HEK293 (cell line): Measurements from ENCODE around the gene SEZ6L.

Experiments used
- EGR2 ChIP-seq: fragments of 450-650 bp; formaldehyde crosslinking; IDR thresholded peaks from 2 replicates; pipeline ENCODE4 v1.5.1; 2016; ENCODE audit warnings: low read depth, missing biosample characterization, missing genetic modification characterization
- ELK4 ChIP-seq: IDR thresholded peaks from 2 replicates; pipeline ENCODE4 v1.6.1; 2011; ENCODE audit warnings: mild to moderate bottlenecking, low read depth, low read length, borderline replicate concordance
- GLI4 ChIP-seq: fragments of 450-650 bp; formaldehyde crosslinking; IDR thresholded peaks from 2 replicates; pipeline ENCODE4 v1.5.1; 2016; ENCODE audit warnings: missing biosample characterization, missing genetic modification characterization
- HOXC10 ChIP-seq: sonication (generic); formaldehyde crosslinking; IDR thresholded peaks from 2 replicates; pipeline ENCODE4 v1.8.1; 2023; ENCODE audit warnings: mild to moderate bottlenecking, missing genetic modification reagents
- HOXD13 ChIP-seq: sonication (generic); formaldehyde crosslinking; IDR thresholded peaks from 2 replicates; pipeline ENCODE4 v1.8.0; 2022; ENCODE audit warnings: missing genetic modification reagents, borderline replicate concordance
- IKZF3 ChIP-seq: fragments of 450-650 bp; IDR thresholded peaks from 2 replicates; pipeline ENCODE4 v1.5.0; 2018; ENCODE audit warnings: missing biosample characterization, mild to moderate bottlenecking, missing genetic modification characterization, moderate library complexity
- KLF1 ChIP-seq: fragments of 450-650 bp; formaldehyde crosslinking; IDR thresholded peaks from 2 replicates; pipeline ENCODE4 v1.5.1; 2016; ENCODE audit warnings: missing biosample characterization, missing genetic modification characterization
- OVOL3 ChIP-seq: fragments of 450-650 bp; formaldehyde crosslinking; IDR thresholded peaks from 2 replicates; pipeline ENCODE4 v1.5.1; 2016; ENCODE audit warnings: missing biosample characterization, missing genetic modification characterization
- PRDM1 ChIP-seq: fragments of 450-650 bp; formaldehyde crosslinking; IDR thresholded peaks from 2 replicates; pipeline ENCODE4; 2016; ENCODE audit warnings: missing biosample characterization, missing genetic modification characterization
- TCF7L2 ChIP-seq: IDR thresholded peaks from 2 replicates; pipeline ENCODE4 v1.6.1; 2011; ENCODE audit warnings: low read depth, mild to moderate bottlenecking, inconsistent platforms, low read length, moderate library complexity, borderline replicate concordance
- TRIM28 ChIP-seq: IDR thresholded peaks from 2 replicates; pipeline ENCODE4 v1.6.1; 2011; ENCODE audit warnings: low read length, control low read depth, borderline replicate concordance
- ZBTB1 ChIP-seq: fragments of 450-650 bp; formaldehyde crosslinking; IDR thresholded peaks from 2 replicates; pipeline ENCODE4 v1.5.1; 2016; ENCODE audit warnings: missing biosample characterization, missing genetic modification characterization
- ZBTB21 ChIP-seq: fragments of 450-650 bp; formaldehyde crosslinking; IDR thresholded peaks from 2 replicates; pipeline ENCODE4 v1.5.1; 2017; ENCODE audit warnings: missing biosample characterization, missing genetic modification characterization
- ZFP37 ChIP-seq: fragments of 450-650 bp; formaldehyde crosslinking; IDR thresholded peaks from 2 replicates; pipeline ENCODE4 v1.5.1; 2016; ENCODE audit warnings: missing biosample characterization, missing genetic modification characterization
- ZFP41 ChIP-seq: fragments of 450-650 bp; formaldehyde crosslinking; IDR thresholded peaks from 2 replicates; pipeline ENCODE4 v1.5.1; 2016; ENCODE audit warnings: missing biosample characterization, missing genetic modification characterization, borderline replicate concordance
- ZNF112 ChIP-seq: fragments of 450-650 bp; formaldehyde crosslinking; IDR thresholded peaks from 2 replicates; pipeline ENCODE4 v1.5.0; 2017; ENCODE audit warnings: missing biosample characterization, missing genetic modification characterization
- ZNF114 ChIP-seq: fragments of 450-650 bp; formaldehyde crosslinking; IDR thresholded peaks from 2 replicates; pipeline ENCODE4 v1.5.0; 2017; ENCODE audit warnings: missing biosample characterization, missing genetic modification characterization
- ZNF138 ChIP-seq: fragments of 450-650 bp; formaldehyde crosslinking; IDR thresholded peaks from 2 replicates; pipeline ENCODE4 v1.5.1; 2016; ENCODE audit warnings: missing biosample characterization, missing genetic modification characterization, borderline replicate concordance
- ZNF146 ChIP-seq: fragments of 450-650 bp; formaldehyde crosslinking; IDR thresholded peaks from 2 replicates; pipeline ENCODE4 v1.5.1; 2016; ENCODE audit warnings: missing biosample characterization, missing genetic modification characterization
- ZNF174 ChIP-seq: fragments of 450-650 bp; formaldehyde crosslinking; IDR thresholded peaks from 2 replicates; pipeline ENCODE4 v1.5.0; 2017; ENCODE audit warnings: missing biosample characterization, mild to moderate bottlenecking, missing genetic modification characterization
- ZNF202 ChIP-seq: fragments of 450-650 bp; formaldehyde crosslinking; IDR thresholded peaks from 2 replicates; pipeline ENCODE4 v1.5.1; 2016; ENCODE audit warnings: missing biosample characterization, missing genetic modification characterization, borderline replicate concordance
- ZNF221 ChIP-seq: fragments of 450-650 bp; formaldehyde crosslinking; IDR thresholded peaks from 2 replicates; pipeline ENCODE4 v1.5.1; 2017; ENCODE audit warnings: missing biosample characterization, missing genetic modification characterization, borderline replicate concordance
- ZNF223 ChIP-seq: fragments of 450-650 bp; formaldehyde crosslinking; IDR thresholded peaks from 2 replicates; pipeline ENCODE4 v1.5.1; 2016; ENCODE audit warnings: missing biosample characterization, missing genetic modification characterization
- ZNF391 ChIP-seq: fragments of 450-650 bp; formaldehyde crosslinking; IDR thresholded peaks from 2 replicates; pipeline ENCODE4 v1.5.1; 2016; ENCODE audit warnings: low read depth, missing biosample characterization, missing genetic modification characterization, borderline replicate concordance
- ZNF394 ChIP-seq: fragments of 450-650 bp; formaldehyde crosslinking; IDR thresholded peaks from 2 replicates; pipeline ENCODE4 v1.5.1; 2016; ENCODE audit warnings: missing biosample characterization, missing genetic modification characterization, mild to moderate bottlenecking, moderate library complexity, borderline replicate concordance
- ZNF621 ChIP-seq: fragments of 450-650 bp; formaldehyde crosslinking; IDR thresholded peaks from 2 replicates; pipeline ENCODE4 v1.5.1; 2017; ENCODE audit warnings: missing biosample characterization, missing genetic modification characterization
- ZNF701 ChIP-seq: fragments of 450-650 bp; formaldehyde crosslinking; IDR thresholded peaks from 2 replicates; pipeline ENCODE4 v1.5.1; 2016; ENCODE audit warnings: missing biosample characterization, missing genetic modification characterization
- ZNF747 ChIP-seq: fragments of 450-650 bp; formaldehyde crosslinking; IDR thresholded peaks from 2 replicates; pipeline ENCODE4 v1.5.1; 2016; ENCODE audit warnings: missing biosample characterization, missing genetic modification characterization
- ZNF76 ChIP-seq: fragments of 450-650 bp; formaldehyde crosslinking; IDR thresholded peaks from 2 replicates; pipeline ENCODE4; 2016; ENCODE audit warnings: low read depth, missing biosample characterization, missing genetic modification characterization, borderline replicate concordance
- ZNF791 ChIP-seq: fragments of 450-650 bp; formaldehyde crosslinking; IDR thresholded peaks from 2 replicates; pipeline ENCODE4 v1.5.1; 2016; ENCODE audit warnings: missing biosample characterization, missing genetic modification characterization
- TF ChIP-seq, protein P1 (sequence below): fragments of 450-650 bp; formaldehyde crosslinking; IDR thresholded peaks from 2 replicates; pipeline ENCODE4 v1.5.1; 2017; ENCODE audit warnings: missing biosample characterization, missing genetic modification characterization
- TF ChIP-seq, protein P2 (sequence below): fragments of 450-650 bp; formaldehyde crosslinking; IDR thresholded peaks from 2 replicates; pipeline ENCODE4 v1.5.1; 2016; ENCODE audit warnings: missing biosample characterization, missing genetic modification characterization
- TF ChIP-seq, protein P3 (sequence below): fragments of 450-650 bp; formaldehyde crosslinking; IDR thresholded peaks from 2 replicates; pipeline ENCODE4 v1.5.1; 2016; ENCODE audit warnings: missing biosample characterization, missing genetic modification characterization
- TF ChIP-seq, protein P4 (sequence below): fragments of 450-650 bp; formaldehyde crosslinking; IDR thresholded peaks from 2 replicates; pipeline ENCODE4 v1.5.1; 2017; ENCODE audit warnings: missing biosample characterization, missing genetic modification characterization
- TF ChIP-seq, protein P5 (sequence below): fragments of 450-650 bp; formaldehyde crosslinking; IDR thresholded peaks from 2 replicates; pipeline ENCODE4 v1.5.1; 2016; ENCODE audit warnings: missing biosample characterization, missing genetic modification characterization

The SEZ6L gene

DNA sequence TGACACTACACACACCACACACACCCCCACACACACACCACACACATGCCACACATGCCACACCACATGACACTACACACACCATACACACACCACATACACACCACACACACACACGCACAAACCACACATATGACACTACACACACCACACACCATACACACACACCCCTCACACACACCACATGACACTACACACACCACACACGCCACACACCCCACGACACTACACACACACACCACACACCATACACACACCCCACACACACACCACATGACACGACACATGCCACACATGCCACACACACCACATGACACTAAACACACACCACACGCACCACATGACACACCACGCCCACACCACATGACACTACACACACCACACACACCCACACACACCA is 158.0 kb downstream of the SEZ6L start (continued):
- TF ChIP-seq ZNF174 (no peak), HOXD13 (CRISPR knock-in tag) (no peak), ZNF146 (no peak), EGR2 (tag by site-specific recombination) (peak; percentile 49), KLF1 (tag by site-specific recombination) (no peak), ZNF114 (tag by site-specific recombination) (0 out of 2 replicates have a peak, but pooled peaks have one; percentile 30), ZNF701 (tag by site-specific recombination) (no peak), IKZF3 (no peak), PRDM1 (tag by site-specific recombination) (no peak), TRIM28 (no peak), ZNF391 (tag by site-specific recombination) (no peak), ZNF221 (tag by site-specific recombination) (no peak), ZNF76 (tag by site-specific recombination) (no peak), ZNF621 (tag by site-specific recombination) (0 out of 2 replicates have a peak, but pooled peaks have one; percentile 58), HOXC10 (no peak), ZFP37 (tag by site-specific recombination) (no peak), ZFP41 (tag by site-specific recombination) (no peak), ZNF791 (no peak), ZBTB21 (tag by site-specific recombination) (no peak), ZNF112 (tag by site-specific recombination) (0 out of 2 replicates have a peak, but pooled peaks have one; percentile 43), ELK4 (no peak), TCF7L2 (no peak), ZNF223 (no peak), ZNF394 (tag by site-specific recombination) (no peak), OVOL3 (tag by site-specific recombination) (no peak), ZBTB1 (tag by site-specific recombination) (no peak), ZNF202 (no peak), ZNF747 (no peak), GLI4 (tag by site-specific recombination) (no peak), ZNF138 (tag by site-specific recombination) (no peak)
- TF ChIP-seq, protein P1, sequence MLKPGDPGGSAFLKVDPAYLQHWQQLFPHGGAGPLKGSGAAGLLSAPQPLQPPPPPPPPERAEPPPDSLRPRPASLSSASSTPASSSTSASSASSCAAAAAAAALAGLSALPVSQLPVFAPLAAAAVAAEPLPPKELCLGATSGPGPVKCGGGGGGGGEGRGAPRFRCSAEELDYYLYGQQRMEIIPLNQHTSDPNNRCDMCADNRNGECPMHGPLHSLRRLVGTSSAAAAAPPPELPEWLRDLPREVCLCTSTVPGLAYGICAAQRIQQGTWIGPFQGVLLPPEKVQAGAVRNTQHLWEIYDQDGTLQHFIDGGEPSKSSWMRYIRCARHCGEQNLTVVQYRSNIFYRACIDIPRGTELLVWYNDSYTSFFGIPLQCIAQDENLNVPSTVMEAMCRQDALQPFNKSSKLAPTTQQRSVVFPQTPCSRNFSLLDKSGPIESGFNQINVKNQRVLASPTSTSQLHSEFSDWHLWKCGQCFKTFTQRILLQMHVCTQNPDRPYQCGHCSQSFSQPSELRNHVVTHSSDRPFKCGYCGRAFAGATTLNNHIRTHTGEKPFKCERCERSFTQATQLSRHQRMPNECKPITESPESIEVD (tag by site-specific recombination) = no peak
- TF ChIP-seq, protein P2, sequence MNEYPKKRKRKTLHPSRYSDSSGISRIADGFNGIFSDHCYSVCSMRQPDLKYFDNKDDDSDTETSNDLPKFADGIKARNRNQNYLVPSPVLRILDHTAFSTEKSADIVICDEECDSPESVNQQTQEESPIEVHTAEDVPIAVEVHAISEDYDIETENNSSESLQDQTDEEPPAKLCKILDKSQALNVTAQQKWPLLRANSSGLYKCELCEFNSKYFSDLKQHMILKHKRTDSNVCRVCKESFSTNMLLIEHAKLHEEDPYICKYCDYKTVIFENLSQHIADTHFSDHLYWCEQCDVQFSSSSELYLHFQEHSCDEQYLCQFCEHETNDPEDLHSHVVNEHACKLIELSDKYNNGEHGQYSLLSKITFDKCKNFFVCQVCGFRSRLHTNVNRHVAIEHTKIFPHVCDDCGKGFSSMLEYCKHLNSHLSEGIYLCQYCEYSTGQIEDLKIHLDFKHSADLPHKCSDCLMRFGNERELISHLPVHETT (tag by site-specific recombination) = no peak
- TF ChIP-seq, protein P3, sequence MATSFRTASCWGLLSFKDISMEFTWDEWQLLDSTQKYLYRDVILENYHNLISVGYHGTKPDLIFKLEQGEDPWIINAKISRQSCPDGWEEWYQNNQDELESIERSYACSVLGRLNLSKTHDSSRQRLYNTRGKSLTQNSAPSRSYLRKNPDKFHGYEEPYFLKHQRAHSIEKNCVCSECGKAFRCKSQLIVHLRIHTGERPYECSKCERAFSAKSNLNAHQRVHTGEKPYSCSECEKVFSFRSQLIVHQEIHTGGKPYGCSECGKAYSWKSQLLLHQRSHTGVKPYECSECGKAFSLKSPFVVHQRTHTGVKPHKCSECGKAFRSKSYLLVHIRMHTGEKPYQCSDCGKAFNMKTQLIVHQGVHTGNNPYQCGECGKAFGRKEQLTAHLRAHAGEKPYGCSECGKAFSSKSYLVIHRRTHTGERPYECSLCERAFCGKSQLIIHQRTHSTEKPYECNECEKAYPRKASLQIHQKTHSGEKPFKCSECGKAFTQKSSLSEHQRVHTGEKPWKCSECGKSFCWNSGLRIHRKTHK (tag by site-specific recombination) = no peak
- TF ChIP-seq, protein P4, sequence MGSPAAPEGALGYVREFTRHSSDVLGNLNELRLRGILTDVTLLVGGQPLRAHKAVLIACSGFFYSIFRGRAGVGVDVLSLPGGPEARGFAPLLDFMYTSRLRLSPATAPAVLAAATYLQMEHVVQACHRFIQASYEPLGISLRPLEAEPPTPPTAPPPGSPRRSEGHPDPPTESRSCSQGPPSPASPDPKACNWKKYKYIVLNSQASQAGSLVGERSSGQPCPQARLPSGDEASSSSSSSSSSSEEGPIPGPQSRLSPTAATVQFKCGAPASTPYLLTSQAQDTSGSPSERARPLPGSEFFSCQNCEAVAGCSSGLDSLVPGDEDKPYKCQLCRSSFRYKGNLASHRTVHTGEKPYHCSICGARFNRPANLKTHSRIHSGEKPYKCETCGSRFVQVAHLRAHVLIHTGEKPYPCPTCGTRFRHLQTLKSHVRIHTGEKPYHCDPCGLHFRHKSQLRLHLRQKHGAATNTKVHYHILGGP (tag by site-specific recombination) = no peak; the same call in 1 of the 2 replicates
- TF ChIP-seq, protein P5, sequence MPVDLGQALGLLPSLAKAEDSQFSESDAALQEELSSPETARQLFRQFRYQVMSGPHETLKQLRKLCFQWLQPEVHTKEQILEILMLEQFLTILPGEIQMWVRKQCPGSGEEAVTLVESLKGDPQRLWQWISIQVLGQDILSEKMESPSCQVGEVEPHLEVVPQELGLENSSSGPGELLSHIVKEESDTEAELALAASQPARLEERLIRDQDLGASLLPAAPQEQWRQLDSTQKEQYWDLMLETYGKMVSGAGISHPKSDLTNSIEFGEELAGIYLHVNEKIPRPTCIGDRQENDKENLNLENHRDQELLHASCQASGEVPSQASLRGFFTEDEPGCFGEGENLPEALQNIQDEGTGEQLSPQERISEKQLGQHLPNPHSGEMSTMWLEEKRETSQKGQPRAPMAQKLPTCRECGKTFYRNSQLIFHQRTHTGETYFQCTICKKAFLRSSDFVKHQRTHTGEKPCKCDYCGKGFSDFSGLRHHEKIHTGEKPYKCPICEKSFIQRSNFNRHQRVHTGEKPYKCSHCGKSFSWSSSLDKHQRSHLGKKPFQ (tag by site-specific recombination) = peak; percentile 80
